HG03066 (cell line): ENCODE results near the gene TMTC4.
A peak's percentile ranks its signal among the peaks of the same experiment; 100 is the strongest.
"Not testable (repeated sequence)": the region's sequence is repeated elsewhere in the genome, so short reads cannot be mapped to it uniquely, and the experiment has no call there.

Experiments
- ATAC-seq: cut with Tn5 transposase; IDR thresholded peaks from one replicate; pipeline ENCODE4 v1.9.1; 2021; ENCODE audit warnings: low read depth; ENCODE audit not compliant: unreplicated experiment

TMTC4 gene

DNA sequence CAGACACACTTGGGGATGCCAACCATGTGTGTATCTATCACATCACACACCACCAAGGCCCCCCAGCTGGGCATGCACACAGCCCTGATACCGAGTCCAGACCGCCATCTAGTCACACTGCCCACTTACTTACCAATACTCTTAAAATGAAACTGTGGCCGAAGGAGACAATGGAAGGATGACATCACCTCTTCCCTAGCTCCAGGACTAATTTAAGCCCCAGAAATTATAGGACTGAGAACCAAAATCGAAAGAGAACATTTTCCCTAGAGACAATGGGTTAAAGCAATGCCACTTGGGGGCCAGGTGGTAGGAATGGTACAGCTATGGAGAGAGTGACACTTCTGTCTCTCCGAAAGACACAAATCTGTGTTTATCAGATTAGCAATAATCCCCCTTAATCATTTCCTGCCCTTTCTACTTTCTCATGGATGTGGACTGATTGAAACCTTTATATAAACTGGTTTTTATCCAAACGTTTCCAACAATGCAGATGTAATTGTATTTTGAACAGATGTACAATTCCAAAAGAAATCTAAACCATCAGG is 85.3 kb downstream of the TMTC4 start:
- peak; percentile 2 for ATAC-seq

DNA sequence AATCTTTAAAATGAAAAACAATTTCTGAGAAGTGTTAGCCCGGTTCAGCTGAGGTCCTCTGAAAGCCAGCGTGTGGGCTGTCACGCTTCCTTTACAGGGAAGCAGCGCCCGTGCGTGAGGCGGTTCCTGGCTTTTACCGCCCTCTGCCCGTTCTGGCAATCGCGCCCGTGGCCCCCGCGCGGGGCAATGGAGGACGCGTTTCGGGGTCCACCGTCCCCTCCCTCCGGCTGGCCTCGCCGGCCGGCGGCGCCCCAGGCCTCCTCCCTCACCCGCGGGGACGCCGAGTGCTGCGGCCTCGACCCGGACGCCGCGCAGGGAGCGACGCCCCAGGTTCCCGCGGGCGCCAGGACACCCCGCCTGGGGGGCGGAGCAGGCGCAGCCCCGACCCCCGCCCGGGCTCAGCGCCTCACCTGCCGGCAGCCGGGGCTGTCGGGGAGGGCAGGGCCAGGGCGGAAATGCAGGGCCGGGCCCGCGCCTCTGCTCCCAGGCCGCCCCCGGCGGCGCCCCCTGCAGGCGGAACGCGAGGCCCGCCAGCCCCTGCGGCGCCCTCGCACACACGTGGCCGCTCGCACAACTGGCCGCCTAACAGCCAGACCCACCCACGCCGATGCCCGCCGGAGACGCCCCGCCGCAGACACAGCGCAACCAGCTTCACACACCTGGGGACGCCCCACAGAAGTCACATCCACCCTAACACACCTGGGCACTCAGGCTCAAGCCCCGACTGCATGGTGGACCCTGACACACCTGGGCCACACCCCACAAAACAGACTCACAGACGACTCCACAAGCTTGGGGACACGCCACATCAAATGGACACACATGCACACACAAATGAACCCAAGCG is 86.0 kb downstream of the TMTC4 start, which contains the start of gene GGACT:
Gene GGACT, minus strand, starts transcription at position 459 of the 847 bp plus-strand sequence. CDS start 56,198 bp downstream, outside the sequence.
- ATAC-seq = peak; percentile 90

GRCh38 chr13:100584896-100585295 is 89.7 kb downstream of the TMTC4 start:
- ATAC-seq = no peak

DNA sequence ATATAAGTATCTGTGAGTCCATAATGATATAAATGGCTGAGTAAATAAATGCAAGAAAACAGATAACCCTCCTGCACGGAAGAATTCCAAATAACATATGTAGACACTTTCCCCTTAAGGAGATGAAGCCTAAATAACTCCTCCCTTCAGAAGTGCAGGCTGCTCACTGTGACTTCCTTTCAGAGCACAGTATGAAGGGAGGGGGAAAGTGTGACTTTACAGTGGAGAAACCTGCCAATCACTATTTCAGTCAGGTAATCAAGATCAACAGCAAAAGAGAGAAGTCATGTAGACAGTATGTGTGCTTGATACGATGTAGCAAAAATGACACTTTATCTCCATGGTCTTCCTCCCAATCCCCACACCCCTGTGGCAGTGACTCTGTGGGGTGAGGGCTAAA is 93.1 kb downstream of the TMTC4 start:
- ATAC-seq = no peak

- no peak for ATAC-seq
Measured at GRCh38 chr13:100581030-100581429, 93.6 kb downstream of the TMTC4 start.

GRCh38 chr13:100580045-100580444 is 94.5 kb downstream of the TMTC4 start:
- no peak for ATAC-seq

DNA sequence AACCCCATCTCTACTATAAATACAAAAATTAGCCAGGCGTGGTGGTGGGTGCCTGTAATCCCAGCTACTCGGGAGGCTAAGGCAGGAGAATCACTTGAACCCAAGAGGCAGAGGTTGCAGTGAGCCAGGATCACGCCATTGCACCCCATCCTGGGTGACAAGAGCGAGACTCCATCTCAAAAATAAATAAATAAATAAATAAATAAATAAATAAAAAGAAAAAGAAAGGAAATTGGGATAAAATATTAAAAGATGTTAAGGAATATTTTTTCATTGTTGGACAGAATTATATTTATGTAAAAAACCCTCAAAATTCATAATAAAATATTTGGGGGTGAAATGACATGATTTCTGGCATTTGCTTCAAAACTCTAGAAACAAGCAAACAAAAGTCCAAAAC is 97.4 kb downstream of the TMTC4 start:
- not testable (repeated sequence) for ATAC-seq

DNA sequence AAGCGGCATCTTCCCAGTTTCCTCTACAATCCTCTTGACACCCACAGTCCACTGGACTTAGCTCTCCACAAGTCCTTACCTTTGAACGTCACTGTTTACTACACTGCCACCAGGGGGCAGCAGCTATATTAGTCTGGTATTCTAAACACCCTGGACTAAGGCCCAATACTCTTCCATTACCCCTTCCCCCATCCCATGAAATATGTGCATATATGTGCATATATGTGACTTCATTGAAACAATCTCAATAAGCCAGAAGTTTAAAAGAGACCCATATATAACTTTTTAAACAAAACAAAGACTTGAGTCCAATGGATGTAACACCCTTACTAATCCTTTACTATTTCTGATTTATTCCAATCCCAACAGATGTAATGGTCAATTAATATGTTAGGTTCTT is 101.5 kb downstream of the TMTC4 start:
- ATAC-seq = peak; percentile 97

DNA sequence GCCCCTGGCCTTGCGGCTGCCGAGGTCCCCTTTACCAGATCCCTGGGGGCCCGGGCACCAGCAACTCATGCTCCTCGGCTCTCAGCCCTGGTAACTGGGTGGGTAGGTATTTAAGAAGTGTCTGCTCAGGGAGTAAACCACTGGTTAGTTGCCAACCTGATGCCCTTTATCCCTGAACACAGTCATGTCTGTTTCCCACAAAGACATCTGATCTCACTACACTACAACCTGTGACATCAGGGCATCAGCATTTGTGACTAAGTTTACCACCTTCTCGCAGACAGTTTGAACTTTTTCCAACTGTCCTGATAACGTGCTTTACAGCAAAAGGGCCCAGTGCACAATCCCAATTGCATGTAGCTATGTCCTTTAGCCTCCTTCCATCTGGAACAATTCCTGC is 108.1 kb downstream of the TMTC4 start:
- no peak for ATAC-seq

- ATAC-seq = no peak
Measured at GRCh38 chr13:100565286-100565685, 109.3 kb downstream of the TMTC4 start.

- no peak for ATAC-seq
Measured at GRCh38 chr13:100564444-100565223, 110.0 kb downstream of the TMTC4 start.

- ATAC-seq = no peak
Measured at GRCh38 chr13:100563779-100564178, 110.8 kb downstream of the TMTC4 start.

DNA sequence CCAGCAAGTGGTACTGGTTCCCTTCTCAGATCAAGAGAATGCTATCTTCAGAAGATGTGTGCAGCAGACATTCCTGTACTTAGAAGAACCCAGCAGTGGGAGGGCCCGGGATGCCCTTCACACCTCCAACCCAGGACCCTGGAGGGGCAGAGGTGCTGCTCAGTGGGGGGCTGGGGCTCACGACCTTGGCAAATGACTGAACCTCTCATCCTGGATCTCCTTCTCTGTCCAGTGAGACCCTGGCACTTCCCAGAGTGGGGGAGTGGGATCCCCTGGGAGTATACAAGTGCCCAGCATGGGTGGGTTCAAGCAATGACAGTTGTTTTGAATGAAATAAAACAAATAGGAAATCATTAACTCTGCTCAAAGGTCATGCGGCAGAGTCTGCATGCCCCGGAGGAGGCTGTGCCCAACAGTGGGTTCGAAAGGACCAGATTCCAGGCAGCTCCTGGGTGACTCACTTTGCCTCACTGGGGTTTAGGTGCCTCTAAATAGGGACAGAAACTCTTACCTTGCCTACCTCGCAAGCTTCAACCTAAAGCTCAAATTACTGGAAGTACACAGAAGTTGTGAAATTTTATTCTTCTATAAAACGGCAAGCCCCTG is 112.9 kb downstream of the TMTC4 start:
- no peak for ATAC-seq

- ATAC-seq = no peak
Measured at GRCh38 chr13:100561158-100561499, 113.5 kb downstream of the TMTC4 start.

- ATAC-seq = no peak
Measured at GRCh38 chr13:100560498-100561157, 114.0 kb downstream of the TMTC4 start.

DNA sequence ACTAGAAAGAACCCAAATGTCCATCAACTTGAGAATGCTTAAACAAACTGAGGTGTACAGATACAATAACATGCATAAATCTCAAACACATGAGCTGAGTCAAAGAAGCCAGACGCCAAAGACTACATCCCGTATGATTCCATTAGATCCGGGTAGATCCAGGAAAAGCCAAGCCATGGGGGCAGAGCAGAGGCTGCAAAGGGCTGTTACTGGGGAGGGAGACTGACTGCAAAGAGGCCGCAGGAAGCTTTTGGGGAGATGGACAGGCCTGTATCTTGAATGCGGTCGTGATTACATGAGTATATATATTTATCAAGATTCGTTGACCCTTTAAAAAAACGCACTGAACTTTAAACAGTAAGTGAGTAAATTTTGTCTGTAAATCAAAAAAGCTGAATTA is 114.7 kb downstream of the TMTC4 start:
- ATAC-seq = no peak
